Measurements from ENCODE around the gene MBD3.

Gene MBD3

GRCh38 chr19:1612114-1613086 lies 19.7 kb upstream of the MBD3 start:
- DNase-seq = no peak
- no peak overlapping the region for H4K8ac ChIP-seq (ENCODE audit: low read depth, low read length)
- no peak overlapping the region for H3K27ac ChIP-seq (ENCODE audit: low read depth, low read length)
- no peaks in the 10 kb centered on the region for H3K27me3 ChIP-seq (ENCODE audit: insufficient read depth, low read length, poor library complexity)
- peaks cover 33% of the 10 kb centered on the region for H3K36me3 ChIP-seq (ENCODE audit: control insufficient read depth, insufficient read depth, low read length)
- no peak overlapping the region for H3K4me3 ChIP-seq (ENCODE audit: low read length)
- H3K23ac ChIP-seq (ENCODE audit: low read length) = no peak overlapping the region
- no peak overlapping the region for H3K4ac ChIP-seq (ENCODE audit: low read depth, low read length)
- H2BK120ac ChIP-seq (ENCODE audit: low read depth, low read length) = no peak overlapping the region
- H4K5ac ChIP-seq (ENCODE audit: low read length) = no peak overlapping the region
- no peaks in the 10 kb centered on the region for H3K4me1 ChIP-seq (ENCODE audit: control insufficient read depth, low read depth, low read length)
- WGBS (ENCODE audit: extremely low coverage, insufficient coverage, low lambda C conversion rate) = no CpG with 5 or more reads among the region's 39 CpGs
- H3K56ac ChIP-seq (ENCODE audit: low read length) = no peak overlapping the region
- H2BK5ac ChIP-seq (ENCODE audit: low read length) = no peak overlapping the region
- no peak overlapping the region for H3K9ac ChIP-seq (ENCODE audit: low read length)
- no peaks in the 10 kb centered on the region for H3K79me1 ChIP-seq (ENCODE audit: low read length)
- no peak overlapping the region for H2AK5ac ChIP-seq (ENCODE audit: low read length)
- no peaks in the 10 kb centered on the region for H3K79me2 ChIP-seq (ENCODE audit: control insufficient read depth, insufficient read depth, low read length)
- no peak overlapping the region for H2BK15ac ChIP-seq (replicated peaks; ENCODE audit: low read depth)
- no peak overlapping the region for H3K18ac ChIP-seq (ENCODE audit: low read length)
- H3K4me2 ChIP-seq (ENCODE audit: low read length) = no peak overlapping the region

GRCh38 chr19:1611353-1611752 lies 18.7 kb upstream of the MBD3 start:
- Histone ChIP-seq H4K5ac (ENCODE audit: low read length) (no peak overlapping the region), H2AK5ac (ENCODE audit: low read length) (no peak overlapping the region), H3K4ac (ENCODE audit: low read depth, low read length) (no peak overlapping the region), H3K36me3 (ENCODE audit: control insufficient read depth, insufficient read depth, low read length) (peaks cover 27% of the 10 kb centered on the region), H3K56ac (ENCODE audit: low read length) (no peak overlapping the region), H3K27ac (ENCODE audit: low read depth, low read length) (no peak overlapping the region), H3K18ac (ENCODE audit: low read length) (no peak overlapping the region), H3K79me2 (ENCODE audit: control insufficient read depth, insufficient read depth, low read length) (no peaks in the 10 kb centered on the region), H3K79me1 (ENCODE audit: low read length) (no peaks in the 10 kb centered on the region), H3K4me2 (ENCODE audit: low read length) (no peak overlapping the region), H3K27me3 (ENCODE audit: insufficient read depth, low read length, poor library complexity) (no peaks in the 10 kb centered on the region), H3K9ac (ENCODE audit: low read length) (no peak overlapping the region), H3K23ac (ENCODE audit: low read length) (no peak overlapping the region), H2BK15ac (replicated peaks; ENCODE audit: low read depth) (no peak overlapping the region), H3K4me3 (ENCODE audit: low read length) (no peak overlapping the region), H4K8ac (ENCODE audit: low read depth, low read length) (no peak overlapping the region), H2BK5ac (ENCODE audit: low read length) (no peak overlapping the region), H2BK120ac (ENCODE audit: low read depth, low read length) (no peak overlapping the region), H3K4me1 (ENCODE audit: control insufficient read depth, low read depth, low read length) (no peaks in the 10 kb centered on the region)
- no CpG with 5 or more reads among the region's 15 CpGs for WGBS (ENCODE audit: extremely low coverage, insufficient coverage, low lambda C conversion rate)
- DNase-seq = no peak

- Histone ChIP-seq H3K27me3 (ENCODE audit: insufficient read depth, low read length, poor library complexity) (no peaks in the 10 kb centered on the region), H3K9ac (ENCODE audit: low read length) (no peak overlapping the region), H3K36me3 (ENCODE audit: control insufficient read depth, insufficient read depth, low read length) (peaks cover 23% of the 10 kb centered on the region), H3K4ac (ENCODE audit: low read depth, low read length) (no peak overlapping the region), H2BK15ac (replicated peaks; ENCODE audit: low read depth) (no peak overlapping the region), H3K27ac (ENCODE audit: low read depth, low read length) (no peak overlapping the region), H2BK120ac (ENCODE audit: low read depth, low read length) (no peak overlapping the region), H2AK5ac (ENCODE audit: low read length) (no peak overlapping the region), H3K4me3 (ENCODE audit: low read length) (no peak overlapping the region), H3K79me2 (ENCODE audit: control insufficient read depth, insufficient read depth, low read length) (no peaks in the 10 kb centered on the region), H3K4me2 (ENCODE audit: low read length) (no peak overlapping the region), H3K56ac (ENCODE audit: low read length) (no peak overlapping the region), H3K79me1 (ENCODE audit: low read length) (no peaks in the 10 kb centered on the region), H4K8ac (ENCODE audit: low read depth, low read length) (no peak overlapping the region), H3K4me1 (ENCODE audit: control insufficient read depth, low read depth, low read length) (no peaks in the 10 kb centered on the region), H4K5ac (ENCODE audit: low read length) (no peak overlapping the region), H2BK5ac (ENCODE audit: low read length) (no peak overlapping the region), H3K23ac (ENCODE audit: low read length) (no peak overlapping the region), H3K18ac (ENCODE audit: low read length) (no peak overlapping the region)
- no peak for DNase-seq
- no CpG with 5 or more reads among the region's 11 CpGs for WGBS (ENCODE audit: extremely low coverage, insufficient coverage, low lambda C conversion rate)
Observed at GRCh38 chr19:1610579-1610978, 17.9 kb upstream of the MBD3 start.

DNA sequence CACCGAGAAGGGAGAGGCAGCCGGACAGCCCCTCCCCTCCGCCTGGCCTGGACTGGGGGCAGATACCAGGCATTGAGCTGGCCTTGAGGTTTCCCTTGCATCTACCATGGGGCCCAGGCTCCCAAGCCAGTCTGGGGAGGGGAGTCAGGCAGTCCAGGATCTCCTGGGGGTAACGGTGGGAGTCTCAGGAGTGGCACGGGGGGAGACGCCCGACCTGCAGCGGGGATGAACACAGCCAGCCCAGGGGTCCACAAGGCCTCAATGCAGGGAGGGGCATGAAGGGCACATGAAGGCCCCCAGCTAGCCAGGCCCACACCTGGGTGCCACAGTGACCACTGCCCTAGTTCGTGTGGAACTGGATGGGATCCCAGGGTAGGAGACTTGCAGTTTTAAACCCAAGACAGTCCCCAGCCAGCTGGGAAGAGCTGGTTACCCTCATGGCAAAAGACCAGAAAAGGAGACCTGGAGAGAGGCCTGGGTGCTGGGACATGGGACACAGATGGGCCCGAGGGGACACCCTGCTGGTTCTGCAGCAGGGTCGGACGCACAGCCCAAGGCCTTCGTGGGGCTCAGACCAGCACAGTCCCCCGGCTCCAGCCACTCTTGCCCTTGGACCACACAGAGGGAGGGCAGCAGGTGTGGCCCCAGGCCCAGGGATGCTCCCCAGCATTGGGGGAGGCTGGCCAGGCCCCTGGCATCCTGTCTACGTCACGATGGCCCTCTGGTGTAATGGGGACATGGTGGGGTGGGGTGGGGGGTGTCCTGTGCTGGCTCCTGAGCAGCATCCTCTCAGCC lies 17.2 kb upstream of the MBD3 start:
- no peak overlapping the region for H3K4me2 ChIP-seq (ENCODE audit: low read length)
- no peak overlapping the region for H2BK5ac ChIP-seq (ENCODE audit: low read length)
- H3K4me1 ChIP-seq (ENCODE audit: control insufficient read depth, low read depth, low read length) = no peaks in the 10 kb centered on the region
- no peak overlapping the region for H3K56ac ChIP-seq (ENCODE audit: low read length)
- no peak overlapping the region for H3K18ac ChIP-seq (ENCODE audit: low read length)
- DNase-seq = no peak
- H3K9ac ChIP-seq (ENCODE audit: low read length) = no peak overlapping the region
- peaks cover 18% of the 10 kb centered on the region for H3K36me3 ChIP-seq (ENCODE audit: control insufficient read depth, insufficient read depth, low read length)
- peaks cover 1% of the 10 kb centered on the region for H3K79me1 ChIP-seq (ENCODE audit: low read length)
- no peak overlapping the region for H3K4me3 ChIP-seq (ENCODE audit: low read length)
- H3K23ac ChIP-seq (ENCODE audit: low read length) = no peak overlapping the region
- H3K79me2 ChIP-seq (ENCODE audit: control insufficient read depth, insufficient read depth, low read length) = peaks cover 2% of the 10 kb centered on the region
- no peaks in the 10 kb centered on the region for H3K27me3 ChIP-seq (ENCODE audit: insufficient read depth, low read length, poor library complexity)
- H4K8ac ChIP-seq (ENCODE audit: low read depth, low read length) = no peak overlapping the region
- no peak overlapping the region for H2BK120ac ChIP-seq (ENCODE audit: low read depth, low read length)
- no peak overlapping the region for H3K27ac ChIP-seq (ENCODE audit: low read depth, low read length)
- no peak overlapping the region for H3K4ac ChIP-seq (ENCODE audit: low read depth, low read length)
- no peak overlapping the region for H2BK15ac ChIP-seq (replicated peaks; ENCODE audit: low read depth)
- no peak overlapping the region for H4K5ac ChIP-seq (ENCODE audit: low read length)
- WGBS (ENCODE audit: extremely low coverage, insufficient coverage, low lambda C conversion rate) = no CpG with 5 or more reads among the region's 16 CpGs
- H2AK5ac ChIP-seq (ENCODE audit: low read length) = no peak overlapping the region

DNA sequence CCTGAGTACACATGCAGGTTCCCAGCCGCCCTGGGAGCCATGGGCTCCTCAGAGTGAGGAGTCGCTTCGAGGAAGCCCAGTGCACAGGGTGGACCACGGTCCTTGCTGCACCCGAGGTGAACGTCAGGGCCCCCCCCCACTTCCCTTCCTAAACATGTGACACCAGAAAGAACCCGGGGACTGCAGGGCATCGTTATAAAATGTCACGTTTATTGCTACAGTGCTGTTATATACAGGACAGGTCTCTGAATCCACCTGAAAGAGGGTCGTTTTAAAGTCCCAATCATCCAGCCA lies 16.4 kb upstream of the MBD3 start:
- no CpG with 5 or more reads among the region's 10 CpGs for WGBS (ENCODE audit: extremely low coverage, insufficient coverage, low lambda C conversion rate)
- no peak overlapping the region for H2BK15ac ChIP-seq (replicated peaks; ENCODE audit: low read depth)
- no peak overlapping the region for H2BK120ac ChIP-seq (ENCODE audit: low read depth, low read length)
- H3K56ac ChIP-seq (ENCODE audit: low read length) = no peak overlapping the region
- H3K4ac ChIP-seq (ENCODE audit: low read depth, low read length) = no peak overlapping the region
- H3K36me3 ChIP-seq (ENCODE audit: control insufficient read depth, insufficient read depth, low read length) = peaks cover 14% of the 10 kb centered on the region
- H3K4me1 ChIP-seq (ENCODE audit: control insufficient read depth, low read depth, low read length) = no peaks in the 10 kb centered on the region
- H3K27ac ChIP-seq (ENCODE audit: low read depth, low read length) = no peak overlapping the region
- DNase-seq = no peak
- H3K23ac ChIP-seq (ENCODE audit: low read length) = no peak overlapping the region
- no peak overlapping the region for H3K18ac ChIP-seq (ENCODE audit: low read length)
- no peak overlapping the region for H3K4me3 ChIP-seq (ENCODE audit: low read length)
- H2BK5ac ChIP-seq (ENCODE audit: low read length) = no peak overlapping the region
- no peak overlapping the region for H2AK5ac ChIP-seq (ENCODE audit: low read length)
- peaks cover 9% of the 10 kb centered on the region for H3K79me2 ChIP-seq (ENCODE audit: control insufficient read depth, insufficient read depth, low read length)
- no peak overlapping the region for H3K9ac ChIP-seq (ENCODE audit: low read length)
- H3K79me1 ChIP-seq (ENCODE audit: low read length) = peaks cover 3% of the 10 kb centered on the region
- H3K4me2 ChIP-seq (ENCODE audit: low read length) = no peak overlapping the region
- no peaks in the 10 kb centered on the region for H3K27me3 ChIP-seq (ENCODE audit: insufficient read depth, low read length, poor library complexity)
- H4K8ac ChIP-seq (ENCODE audit: low read depth, low read length) = no peak overlapping the region
- no peak overlapping the region for H4K5ac ChIP-seq (ENCODE audit: low read length)
